Brain microvascular endothelial cell (primary cell): ENCODE data around the gene RAB15.
A peak's percentile ranks its signal among the peaks of the same experiment; 100 is the strongest.
"Not testable (repeated sequence)": the region's sequence is repeated elsewhere in the genome, so short reads cannot be mapped to it uniquely, and the experiment has no call there.

Experiments used
- DNase-seq: peaks from one replicate; pipeline ENCODE4 v3.0.0-alpha.2; 2020
- H3K27ac ChIP-seq: fragments of 250-450 bp; sonication (Bioruptor Pico); 2 replicates; pipeline ENCODE4 v1.5.1; 2020; ENCODE audit warnings: mild to moderate bottlenecking, moderate library complexity
- H3K27me3 ChIP-seq: fragments of 250-450 bp; sonication (Bioruptor Pico); replicated peaks from 2 replicates; pipeline ENCODE4 v1.5.1; 2020; ENCODE audit warnings: mild to moderate bottlenecking
- H3K36me3 ChIP-seq: fragments of 250-450 bp; sonication (Bioruptor Pico); replicated peaks from 2 replicates; pipeline ENCODE4 v1.5.1; 2020; ENCODE audit warnings: mild to moderate bottlenecking
- H3K4me3 ChIP-seq: 2 replicates; pipeline ENCODE4 v1.5.1; 2011; ENCODE audit warnings: low read depth, mild to moderate bottlenecking, control low read depth, low read length, moderate library complexity
- CTCF ChIP-seq: IDR thresholded peaks from 2 replicates; pipeline ENCODE4 v1.5.1; 2011; ENCODE audit warnings: low read depth, mild to moderate bottlenecking, moderate library complexity, low read length, control low read depth, inconsistent platforms; ENCODE audit errors: missing control alignments
- in situ Hi-C: cut with HindIII; loops from 2 replicates; pipeline ENCODE4 v1.10.0; 2017; ENCODE audit warnings: low sequenced_read_pairs, low pct_ligation_motif_present

RAB15 gene

GRCh38 chr14:64915797-64916196 is 56.3 kb downstream of the RAB15 start:
- no peak overlapping the region for H3K4me3 ChIP-seq
- DNase-seq: no peak
- H3K27me3 ChIP-seq: no peaks in the 10 kb centered on the region
- peaks cover 2% of the 10 kb centered on the region for H3K36me3 ChIP-seq
- H3K27ac ChIP-seq: no peak overlapping the region
- no peak for TF ChIP-seq CTCF
- in situ Hi-C loops: no loop called here

GRCh38 chr14:64915029-64915424 is 57.1 kb downstream of the RAB15 start:
- in situ Hi-C loops: no loop called here

GRCh38 chr14:64914237-64915028 is 57.7 kb downstream of the RAB15 start, which contains the start of gene CHURC1:
TSS of gene CHURC1 (plus strand) at chr14:64914455. CDS start at chr14:64914496, 41 bp downstream.
- in situ Hi-C loops: no loop called here
- Histone ChIP-seq H3K27me3 (no peaks in the 10 kb centered on the region), H3K36me3 (peaks cover 2% of the 10 kb centered on the region), H3K27ac (peak within 1 kb of the TSS; percentile 96), H3K4me3 (peak within 1 kb of the TSS; percentile 99)
- peak; percentile 97 for DNase-seq
- TF ChIP-seq CTCF: no peak

More at GRCh38 chr14:64915029-64915424, 57.1 kb downstream of the RAB15 start:
- peak overlapping the region; percentile 96 for H3K27ac ChIP-seq
- TF ChIP-seq CTCF: no peak
- H3K27me3 ChIP-seq: no peaks in the 10 kb centered on the region
- H3K36me3 ChIP-seq: peaks cover 2% of the 10 kb centered on the region
- no peak for DNase-seq
- peak overlapping the region; percentile 99 for H3K4me3 ChIP-seq

GRCh38 chr14:64913477-64913876 is 58.7 kb downstream of the RAB15 start:
- in situ Hi-C loops, DNase-seq, H3K27ac ChIP-seq, H3K4me3 ChIP-seq, H3K36me3 ChIP-seq, H3K27me3 ChIP-seq: not testable (repeated sequence)

GRCh38 chr14:64912261-64912660 is 59.9 kb downstream of the RAB15 start:
- Histone ChIP-seq H3K4me3 (no peak overlapping the region), H3K27ac (no peak overlapping the region), H3K27me3 (no peaks in the 10 kb centered on the region), H3K36me3 (peaks cover 2% of the 10 kb centered on the region)
- TF ChIP-seq CTCF: no peak
- in situ Hi-C loops: no loop called here
- peak; percentile 33 for DNase-seq

GRCh38 chr14:64910847-64911495 is 61.2 kb downstream of the RAB15 start:
- TF ChIP-seq CTCF: peak; percentile 78
- in situ Hi-C loops: no loop called here
- peaks cover 2% of the 10 kb centered on the region for H3K36me3 ChIP-seq
- H3K27me3 ChIP-seq: no peaks in the 10 kb centered on the region
- no peak overlapping the region for H3K27ac ChIP-seq
- H3K4me3 ChIP-seq: no peak overlapping the region
- peak; percentile 47 for DNase-seq
